Gastrocnemius medialis (tissue), 4 donors: Measurements from ENCODE around the gene PCSK6. TPM values are rescaled to one million over a fixed set of nuclear protein-coding genes. Genes with fewer than 3 reads are reported as not detected.

ENCODE experiments used
- ATAC-seq, 2 donors: fragments of 150-250 bp; one replicate each; pipeline ENCODE4 v1.9.1; 2016
- DNase-seq, 2 donors: peaks; one replicate each; pipeline ENCODE4 v3.0.0-alpha.2; 2019
- H3K27ac ChIP-seq, 4 donors: fragments of 200-600 bp; sonication (generic); 1 replicate in 1 of 4; 2 replicates in 3 of 4; pipeline ENCODE4 v1.5.1; 2016 to 2018; ENCODE audit warnings: mild to moderate bottlenecking in 2 of 4, moderate library complexity in 1 of 4
- H3K27me3 ChIP-seq, 3 donors: fragments of 200-600 bp; sonication (generic) in 2 of 3; 1 replicate in 1 of 3; 2 replicates in 2 of 3; pipeline versions ENCODE4 v1.5.1 to v1.6.0; 2016 to 2019; ENCODE audit warnings: mild to moderate bottlenecking in 1 of 3, moderate library complexity in 1 of 3
- H3K36me3 ChIP-seq, 2 donors: fragments of 200-600 bp; sonication (generic) in 1 of 2; one replicate each; pipeline ENCODE4 v1.5.1; 2017 to 2018
- H3K4me1 ChIP-seq, 2 donors: fragments of 200-600 bp; sonication (generic) in 1 of 2; one replicate each; pipeline ENCODE4 v1.5.1; 2016 to 2017; ENCODE audit warnings: mild to moderate bottlenecking in 2 of 2
- H3K4me3 ChIP-seq, 4 donors: fragments of 200-600 bp; sonication (generic) in 3 of 4; 1 replicate in 1 of 4; 2 replicates in 3 of 4; pipeline ENCODE4 v1.5.1; 2016 to 2019; ENCODE audit warnings: mild to moderate bottlenecking in 2 of 4
- H3K9me3 ChIP-seq, 3 donors: fragments of 200-600 bp; sonication (generic) in 2 of 3; 1 replicate in 1 of 3; 2 replicates in 2 of 3; pipeline ENCODE4 v1.5.1; 2016 to 2019
- POLR2A ChIP-seq, 2 donors: fragments of 450-650 bp; IDR thresholded peaks; one replicate each; pipeline ENCODE4 v1.6.1; 2017; ENCODE audit warnings: antibody characterized with exemption in 2 of 2, mild to moderate bottlenecking in 2 of 2, moderate library complexity in 2 of 2
- in situ Hi-C, 4 donors: fragments of 200-750 bp; cut with MboI; loops; one replicate each; pipeline versions ENCODE4 v1.15.0 to v1.8.0; 2017; ENCODE audit warnings: low sequenced_read_pairs in 4 of 4
- intact Hi-C: fragments of 100-400 bp; cut with DNase I; formaldehyde crosslinking; loops from one replicate; pipeline ENCODE4 v1.15.1; 2023; ENCODE audit warnings: low total_unique reads
- total RNA-seq, 4 donors: library from RNA; depleted of rRNA; stranded (reverse); fragments of >200 nt; gene quantifications; one replicate each; pipeline versions ENCODE4 v1.1.0 to v1.2.3, GENCODE V29; 2016
- TF ChIP-seq, protein P1 (sequence below), 5 experiments: fragments of 450-650 bp in 3 of 5; fragments of 200-600 bp in 2 of 5; sonication (generic) in 2 of 5; IDR thresholded peaks in 4 of 5; conservative IDR thresholded peaks in 1 of 5; 1 replicate in 4 of 5; 2 replicates in 1 of 5; pipeline ENCODE4 v1.5.1; 2016 to 2019; ENCODE audit warnings: antibody characterized with exemption in 5 of 5, mild to moderate bottlenecking in 3 of 5, moderate library complexity in 3 of 5

Gene PCSK6
- total RNA-seq, 4 donors from 2014 or later, result 12.8 to 46.0 (median 23.6) TPM

DNA sequence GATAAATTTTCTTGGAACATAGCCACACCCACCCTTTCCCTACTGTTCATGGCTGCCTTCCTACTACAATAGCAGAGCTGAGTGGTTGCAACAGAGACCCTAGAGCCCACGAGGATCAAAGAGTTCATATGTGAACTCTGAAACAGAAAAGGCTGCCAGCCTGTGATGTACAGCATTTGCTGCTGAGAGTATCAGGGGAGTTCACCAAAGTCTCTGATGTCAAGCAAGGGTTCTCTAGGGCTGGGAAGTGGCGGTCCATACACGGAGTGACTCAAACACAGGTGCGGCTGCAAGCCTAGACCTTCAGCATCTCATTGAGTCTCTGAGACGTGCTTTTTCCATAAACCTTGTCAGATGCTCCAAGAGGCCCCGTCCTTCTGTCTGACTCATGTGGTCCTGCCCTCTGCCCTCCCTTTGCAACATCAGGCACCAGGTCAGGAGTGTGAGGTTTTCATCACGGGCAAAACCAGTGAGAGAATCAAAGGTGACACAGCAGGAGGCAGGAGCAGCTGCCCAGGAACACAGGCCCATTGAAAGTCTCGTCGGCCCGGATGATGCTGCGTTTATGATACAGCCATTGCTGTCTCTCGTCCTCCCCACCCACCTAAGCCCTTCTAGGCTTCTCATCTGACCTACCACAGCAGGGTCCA, 42.9 kb downstream of the PCSK6 start:
- intact Hi-C loops, result loop anchor here (2.0 to 5.0 kb wide), 2 partner anchors 36 to 54 kb away; no protein-coding TSS in a partner anchor
- Histone ChIP-seq H3K9me3 (no peaks in the 10 kb centered on the region), H3K4me3 (peak overlapping the region in 1 of 4 donors; percentile 25), H3K27ac (peak overlapping the region; percentile 61 to 95 (median 74)), H3K27me3 (no peaks in the 10 kb centered on the region), H3K36me3 (peaks cover 0 to 5% of the 10 kb centered on the region in 2 donors), H3K4me1 (peaks cover 28 to 33% of the 10 kb centered on the region in 2 donors)
- TF ChIP-seq, protein P1, sequence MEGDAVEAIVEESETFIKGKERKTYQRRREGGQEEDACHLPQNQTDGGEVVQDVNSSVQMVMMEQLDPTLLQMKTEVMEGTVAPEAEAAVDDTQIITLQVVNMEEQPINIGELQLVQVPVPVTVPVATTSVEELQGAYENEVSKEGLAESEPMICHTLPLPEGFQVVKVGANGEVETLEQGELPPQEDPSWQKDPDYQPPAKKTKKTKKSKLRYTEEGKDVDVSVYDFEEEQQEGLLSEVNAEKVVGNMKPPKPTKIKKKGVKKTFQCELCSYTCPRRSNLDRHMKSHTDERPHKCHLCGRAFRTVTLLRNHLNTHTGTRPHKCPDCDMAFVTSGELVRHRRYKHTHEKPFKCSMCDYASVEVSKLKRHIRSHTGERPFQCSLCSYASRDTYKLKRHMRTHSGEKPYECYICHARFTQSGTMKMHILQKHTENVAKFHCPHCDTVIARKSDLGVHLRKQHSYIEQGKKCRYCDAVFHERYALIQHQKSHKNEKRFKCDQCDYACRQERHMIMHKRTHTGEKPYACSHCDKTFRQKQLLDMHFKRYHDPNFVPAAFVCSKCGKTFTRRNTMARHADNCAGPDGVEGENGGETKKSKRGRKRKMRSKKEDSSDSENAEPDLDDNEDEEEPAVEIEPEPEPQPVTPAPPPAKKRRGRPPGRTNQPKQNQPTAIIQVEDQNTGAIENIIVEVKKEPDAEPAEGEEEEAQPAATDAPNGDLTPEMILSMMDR (IDR thresholded peaks at IDR 0.05 in 4 of 5, conservative IDR thresholded peaks at IDR 0.05 in 1 of 5), result no peak
- TF ChIP-seq POLR2A (IDR thresholded peaks at IDR 0.05), result no peak
- DNase-seq, result no peak
- in situ Hi-C loops, result no loop called here
- peak; percentile 17 to 25 for ATAC-seq

DNA sequence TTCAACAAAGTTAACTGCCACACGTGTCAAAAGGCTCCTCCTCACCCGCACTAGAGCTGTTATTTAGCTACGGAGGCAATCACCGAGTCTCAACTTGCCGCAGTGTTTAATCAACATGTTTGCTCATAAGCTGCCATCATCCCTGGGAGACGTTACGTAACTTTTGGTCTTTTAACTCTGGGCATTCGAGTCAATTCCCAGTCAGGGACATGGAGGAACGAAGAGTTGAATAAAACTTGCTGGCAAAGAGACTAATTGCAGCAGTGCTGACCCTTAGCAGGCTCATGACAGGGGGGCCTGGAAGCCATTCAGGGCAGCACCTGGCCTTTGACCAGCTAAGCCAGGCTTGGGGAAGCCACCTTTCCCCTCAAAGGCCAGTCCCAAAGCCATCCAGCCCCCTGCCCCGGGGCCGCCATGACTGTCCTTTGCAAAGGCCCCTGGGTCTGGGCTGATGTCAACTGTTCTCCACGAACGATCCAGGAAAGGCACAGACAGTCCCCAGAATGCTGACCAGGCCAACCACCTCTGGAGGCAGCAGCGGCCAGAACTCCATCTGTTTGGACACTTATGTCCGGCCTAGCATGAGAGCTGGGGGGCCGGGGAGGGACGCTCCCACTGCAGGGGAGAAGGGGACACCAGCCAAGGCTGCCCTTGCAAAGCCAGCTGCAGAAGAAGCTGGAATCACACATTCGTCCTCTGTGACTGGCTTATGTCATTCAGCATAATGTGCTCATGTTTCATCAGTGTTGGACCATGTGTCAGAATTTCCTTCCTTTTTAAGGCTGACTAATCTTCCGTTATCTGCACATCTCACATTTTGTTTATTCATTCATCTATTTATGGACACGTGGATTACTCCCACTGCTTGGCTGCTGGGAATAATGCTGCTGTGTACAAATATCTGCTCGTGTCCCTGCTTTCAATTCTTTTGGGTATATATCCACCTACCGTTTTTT, 43.7 kb downstream of the PCSK6 start:
- TF ChIP-seq, protein P1 (IDR thresholded peaks at IDR 0.05 in 4 of 5, conservative IDR thresholded peaks at IDR 0.05 in 1 of 5), result no peak
- peak in 1 of 2 donors; percentile 33 for TF ChIP-seq POLR2A (IDR thresholded peaks at IDR 0.05)
- Histone ChIP-seq H3K27me3 (no peaks in the 10 kb centered on the region), H3K27ac (peak overlapping the region; percentile 61 to 95 (median 74)), H3K4me1 (peaks cover 20 to 25% of the 10 kb centered on the region in 2 donors), H3K9me3 (no peaks in the 10 kb centered on the region), H3K4me3 (peak overlapping the region in 1 of 4 donors; percentile 25), H3K36me3 (peaks cover 0 to 5% of the 10 kb centered on the region in 2 donors)
- in situ Hi-C loops, result no loop called here
- ATAC-seq (peak; percentile 86 to 93), DNase-seq (peak; percentile 50 to 71)
- intact Hi-C loops, result loop anchor here (2.0 to 5.0 kb wide), 2 partner anchors 36 to 55 kb away; no protein-coding TSS in a partner anchor

DNA sequence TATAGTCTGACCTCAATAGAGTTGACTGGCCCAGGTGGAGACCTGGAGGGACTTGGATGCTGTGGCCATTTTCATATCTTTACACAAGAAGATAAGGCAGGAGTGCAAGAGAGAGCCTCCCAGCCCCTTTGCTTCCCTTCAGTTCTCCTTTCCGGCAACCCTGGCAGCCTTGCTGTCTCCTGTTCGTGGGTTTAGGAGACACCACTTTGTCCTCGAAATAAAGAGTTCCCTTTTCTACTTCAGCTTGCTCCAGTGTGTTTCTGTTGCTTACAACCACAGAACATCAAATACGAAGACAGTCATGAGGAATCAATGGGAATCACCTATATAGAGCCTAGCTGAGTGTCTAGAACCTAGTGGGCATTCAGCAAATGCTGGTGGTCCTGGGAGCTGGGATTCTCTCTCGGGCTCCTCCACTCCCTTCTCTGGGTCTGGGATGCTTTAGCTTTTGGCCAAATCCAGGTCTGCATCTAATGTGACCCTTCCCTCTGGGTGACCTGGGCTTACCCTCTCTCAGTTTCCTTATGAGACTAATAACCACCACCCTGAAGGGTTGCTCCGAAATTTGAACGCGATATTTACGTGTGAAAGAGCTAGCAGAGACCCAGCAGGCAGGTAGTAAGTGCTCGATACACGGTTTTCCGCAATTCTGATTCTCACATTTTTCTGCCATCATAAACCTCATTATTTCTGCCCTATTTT, 44.5 kb downstream of the PCSK6 start:
- in situ Hi-C loops (no loop called here), intact Hi-C loops (loop anchor here (5.0 kb wide), 2 partner anchors 37 to 148 kb away; partner anchors contain the start of gene SNRPA1)
- Histone ChIP-seq H3K27ac (peak overlapping the region; percentile 61 to 95 (median 74)), H3K36me3 (peaks cover 0 to 5% of the 10 kb centered on the region in 2 donors), H3K9me3 (no peaks in the 10 kb centered on the region), H3K4me3 (no peak overlapping the region), H3K27me3 (no peaks in the 10 kb centered on the region), H3K4me1 (peaks cover 16 to 21% of the 10 kb centered on the region in 2 donors)
- DNase-seq (no peak), ATAC-seq (no peak)
- TF ChIP-seq POLR2A (IDR thresholded peaks at IDR 0.05), result no peak
- TF ChIP-seq, protein P1 (IDR thresholded peaks at IDR 0.05 in 4 of 5, conservative IDR thresholded peaks at IDR 0.05 in 1 of 5), result no peak

DNA sequence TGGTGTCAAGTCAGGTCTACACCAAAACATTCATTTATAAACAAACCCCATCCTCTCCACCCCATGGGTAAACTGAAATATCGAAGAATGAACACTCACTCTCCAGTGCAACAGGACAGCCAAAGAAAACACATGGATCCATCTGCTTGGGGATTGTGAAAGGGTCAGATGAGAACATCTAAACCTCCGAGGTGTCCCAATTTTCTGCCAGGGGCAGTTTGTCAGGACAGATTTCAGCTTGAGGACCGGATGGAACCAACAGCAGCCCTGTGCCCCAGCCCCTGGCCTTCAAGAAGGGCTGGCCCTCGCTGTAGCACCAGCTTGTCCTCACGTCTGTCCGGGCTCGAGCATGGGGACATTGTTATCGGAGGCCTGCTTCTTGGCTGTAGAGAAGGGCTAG, 45.5 kb downstream of the PCSK6 start:
- intact Hi-C loops (loop anchor here (5.0 kb wide), 1 partner anchor 147 kb away; the partner anchor contains the start of gene SNRPA1), in situ Hi-C loops (no loop called here)
- Histone ChIP-seq H3K27me3 (no peaks in the 10 kb centered on the region), H3K36me3 (peaks cover 0 to 5% of the 10 kb centered on the region in 2 donors), H3K27ac (peak overlapping the region; percentile 7 to 95 (median 46)), H3K4me3 (no peak overlapping the region), H3K4me1 (peaks cover 26 to 27% of the 10 kb centered on the region in 2 donors), H3K9me3 (no peaks in the 10 kb centered on the region)
- DNase-seq, result peak in 1 of 2 donors; percentile 41
- TF ChIP-seq, protein P1 (IDR thresholded peaks at IDR 0.05 in 4 of 5, conservative IDR thresholded peaks at IDR 0.05 in 1 of 5), result no peak
- no peak for TF ChIP-seq POLR2A (IDR thresholded peaks at IDR 0.05)
- peak in 1 of 2 donors; percentile 11 for ATAC-seq
